Testis (tissue), 3 donors: Measurements from ENCODE around the gene CDKN1A. TPM values are rescaled to one million over a fixed set of nuclear protein-coding genes. Genes with fewer than 3 reads are reported as not detected.

ENCODE experiments used
- DNase-seq: peaks from one replicate; pipeline ENCODE4 v3.0.0-alpha.2; 2019
- H3K27ac ChIP-seq, 2 donors: fragments of 200-600 bp; sonication (generic); one replicate each; pipeline ENCODE4 v1.5.1; 2019
- H3K27me3 ChIP-seq: fragments of 200-600 bp; sonication (generic); one replicate; pipeline ENCODE4 v1.5.1; 2019
- H3K36me3 ChIP-seq: fragments of 200-600 bp; sonication (generic); one replicate; pipeline ENCODE4 v1.5.1; 2017; ENCODE audit warnings: low read depth; ENCODE audit errors: missing control alignments
- H3K4me1 ChIP-seq: fragments of 200-600 bp; sonication (generic); one replicate; pipeline ENCODE4 v1.5.1; 2019
- H3K4me3 ChIP-seq, 2 donors: fragments of 200-600 bp; sonication (generic); one replicate each; pipeline ENCODE4 v1.5.1; 2017 to 2019
- H3K9me3 ChIP-seq: fragments of 200-600 bp; sonication (generic); one replicate; pipeline ENCODE4 v1.5.1; 2017
- POLR2A ChIP-seq: fragments of 450-650 bp; IDR thresholded peaks from one replicate; pipeline ENCODE4 v1.6.1; 2017; ENCODE audit warnings: antibody characterized with exemption, mild to moderate bottlenecking, moderate library complexity
- WGBS, 2 donors: methylation state at CpG; one replicate each; pipeline ENCODE4 v1.1.5; 2018; 5-methylcytosine and 5-hydroxymethylcytosine counted together
- intact Hi-C: fragments of 100-400 bp; cut with DNase I; formaldehyde crosslinking; loops from one replicate; pipeline ENCODE4 v1.15.1; 2023; ENCODE audit warnings: low total_unique reads
- polyA plus RNA-seq: library from polyadenylated mRNA; stranded (reverse); fragments of 350-450 nt; fragmentation: Illumina TruSeq; extraction: RNeasy Lipid Tissue Mini Kit (QIAGEN cat#74804); gene quantifications from one replicate; pipeline ENCODE4 v1.2.3, GENCODE V29; 2014; ENCODE audit warnings: low read depth, low replicate concordance; ENCODE audit not compliant: insufficient read depth
- total RNA-seq, 2 donors: library from RNA; depleted of rRNA; stranded (reverse); fragments of >200 nt; gene quantifications; one replicate each; pipeline ENCODE4 v1.2.3, GENCODE V29; 2016
- TF ChIP-seq, protein P1 (sequence below), 3 experiments: fragments of 450-650 bp in 2 of 3; fragments of 200-600 bp in 1 of 3; sonication (generic) in 1 of 3; IDR thresholded peaks; one replicate each; pipeline ENCODE4 v1.5.1; 2016 to 2019; ENCODE audit warnings: antibody characterized with exemption in 3 of 3, mild to moderate bottlenecking in 2 of 3, moderate library complexity in 1 of 3

CDKN1A gene
- total and polyA plus RNA-seq, 3 donors from 2014 or later, result 64.2 to 154 (median 154) TPM

DNA sequence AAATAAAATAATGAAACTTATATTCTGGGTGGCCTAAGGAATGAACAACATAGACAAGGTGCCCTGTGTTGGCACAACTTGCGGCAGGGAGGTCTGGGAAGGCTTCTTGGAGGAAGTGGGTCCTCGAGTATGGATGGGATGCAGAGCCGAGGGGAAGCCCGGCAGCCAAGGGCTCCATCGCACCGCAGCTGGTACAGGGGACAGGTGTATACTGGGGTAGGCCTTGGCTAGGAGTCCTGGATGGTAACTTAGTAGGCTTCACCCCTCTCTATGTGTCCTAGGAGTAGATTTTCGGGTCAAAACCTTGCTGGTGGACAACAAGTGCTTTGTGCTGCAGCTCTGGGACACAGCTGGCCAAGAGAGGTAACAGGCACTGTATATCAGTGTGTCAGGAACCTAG lies 47.1 kb downstream of the CDKN1A start:
- no peaks in the 10 kb centered on the region for H3K9me3 ChIP-seq
- TF ChIP-seq, protein P1, sequence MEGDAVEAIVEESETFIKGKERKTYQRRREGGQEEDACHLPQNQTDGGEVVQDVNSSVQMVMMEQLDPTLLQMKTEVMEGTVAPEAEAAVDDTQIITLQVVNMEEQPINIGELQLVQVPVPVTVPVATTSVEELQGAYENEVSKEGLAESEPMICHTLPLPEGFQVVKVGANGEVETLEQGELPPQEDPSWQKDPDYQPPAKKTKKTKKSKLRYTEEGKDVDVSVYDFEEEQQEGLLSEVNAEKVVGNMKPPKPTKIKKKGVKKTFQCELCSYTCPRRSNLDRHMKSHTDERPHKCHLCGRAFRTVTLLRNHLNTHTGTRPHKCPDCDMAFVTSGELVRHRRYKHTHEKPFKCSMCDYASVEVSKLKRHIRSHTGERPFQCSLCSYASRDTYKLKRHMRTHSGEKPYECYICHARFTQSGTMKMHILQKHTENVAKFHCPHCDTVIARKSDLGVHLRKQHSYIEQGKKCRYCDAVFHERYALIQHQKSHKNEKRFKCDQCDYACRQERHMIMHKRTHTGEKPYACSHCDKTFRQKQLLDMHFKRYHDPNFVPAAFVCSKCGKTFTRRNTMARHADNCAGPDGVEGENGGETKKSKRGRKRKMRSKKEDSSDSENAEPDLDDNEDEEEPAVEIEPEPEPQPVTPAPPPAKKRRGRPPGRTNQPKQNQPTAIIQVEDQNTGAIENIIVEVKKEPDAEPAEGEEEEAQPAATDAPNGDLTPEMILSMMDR (IDR thresholded peaks at IDR 0.05), result no peak
- no peak for TF ChIP-seq POLR2A
- peaks cover 3% of the 10 kb centered on the region for H3K4me1 ChIP-seq
- no peaks in the 10 kb centered on the region for H3K27me3 ChIP-seq
- intact Hi-C loops, result no loop called here
- H3K36me3 ChIP-seq, result no peaks in the 10 kb centered on the region
- no peak overlapping the region for H3K4me3 ChIP-seq
- no peak for DNase-seq
- H3K27ac ChIP-seq, result no peak overlapping the region
- WGBS, 2 donors, result 78 to 84% methylated on average over 7 of the region's 7 CpGs

DNA sequence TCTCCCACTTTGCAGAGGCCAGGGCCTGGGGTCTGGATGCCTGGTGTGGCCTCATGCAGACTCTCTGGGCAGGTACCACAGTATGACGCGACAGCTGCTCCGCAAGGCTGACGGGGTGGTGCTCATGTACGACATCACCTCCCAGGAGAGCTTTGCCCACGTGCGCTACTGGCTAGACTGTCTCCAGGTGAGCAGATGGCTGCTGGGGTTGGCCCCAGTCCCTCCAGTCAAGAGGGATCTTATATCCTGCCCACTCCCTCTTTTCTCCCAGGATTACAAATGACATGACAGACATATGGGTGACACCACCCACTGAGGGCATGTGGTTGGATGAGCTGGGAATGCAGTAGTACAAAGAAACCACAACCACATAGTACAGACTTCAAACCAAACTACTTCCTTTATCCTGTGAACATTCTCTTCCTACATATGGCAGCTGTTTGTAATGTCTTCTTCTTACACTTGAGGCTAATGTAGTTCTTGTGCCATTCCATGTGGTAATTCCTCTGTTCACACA lies 49.0 kb downstream of the CDKN1A start:
- no peak overlapping the region for H3K27ac ChIP-seq
- no peaks in the 10 kb centered on the region for H3K27me3 ChIP-seq
- no peaks in the 10 kb centered on the region for H3K36me3 ChIP-seq
- peaks cover 3% of the 10 kb centered on the region for H3K4me1 ChIP-seq
- intact Hi-C loops, result no loop called here
- DNase-seq, result no peak
- TF ChIP-seq, protein P1 (IDR thresholded peaks at IDR 0.05), result no peak
- TF ChIP-seq POLR2A, result no peak
- WGBS, 2 donors, result 96 to 98% methylated on average over 6 to 7 of the region's 7 CpGs
- H3K4me3 ChIP-seq, result no peak overlapping the region
- no peaks in the 10 kb centered on the region for H3K9me3 ChIP-seq

DNA sequence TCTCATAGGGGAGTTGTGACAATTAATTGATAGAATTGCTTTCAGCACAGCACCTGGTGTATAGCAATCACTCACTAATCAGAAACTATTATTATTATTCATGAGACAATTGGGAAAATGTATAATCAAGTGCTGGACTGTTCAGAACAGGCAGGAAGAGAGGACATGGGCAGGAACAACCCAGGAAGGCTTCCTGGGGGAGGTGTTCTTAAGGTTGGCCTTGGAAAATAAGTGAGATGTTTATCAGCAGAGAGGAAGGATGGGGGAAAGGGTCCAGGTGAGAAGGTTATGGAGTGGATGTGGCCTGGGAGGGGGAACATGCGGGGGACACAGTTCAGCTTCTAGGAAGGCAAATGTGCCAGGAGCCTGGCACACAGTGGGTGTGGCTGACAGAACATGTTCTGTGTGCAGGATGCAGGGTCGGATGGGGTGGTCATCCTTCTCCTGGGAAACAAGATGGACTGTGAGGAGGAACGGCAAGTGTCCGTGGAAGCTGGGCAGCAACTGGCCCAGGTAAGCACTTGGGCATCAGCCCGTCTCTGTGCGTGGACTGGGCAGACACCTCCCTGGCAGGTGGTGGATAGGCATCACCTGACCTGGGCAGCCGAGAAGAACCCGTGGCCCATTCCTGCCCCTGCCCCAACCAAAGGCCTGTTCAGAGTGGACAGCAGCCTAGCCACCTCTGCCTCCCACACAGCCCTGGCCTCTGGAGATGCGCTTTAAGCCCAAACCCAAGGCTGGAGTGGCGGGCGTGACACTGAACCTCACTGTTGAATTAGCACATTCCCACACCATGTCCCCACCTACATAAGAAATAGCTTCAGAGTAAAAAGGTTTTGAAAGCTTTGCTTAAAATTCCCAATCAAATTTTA lies 50.0 kb downstream of the CDKN1A start:
- TF ChIP-seq, protein P1 (IDR thresholded peaks at IDR 0.05), result no peak
- TF ChIP-seq POLR2A, result no peak
- no peaks in the 10 kb centered on the region for H3K27me3 ChIP-seq
- no peaks in the 10 kb centered on the region for H3K9me3 ChIP-seq
- no peak overlapping the region for H3K27ac ChIP-seq
- H3K4me3 ChIP-seq, result no peak overlapping the region
- no peak for DNase-seq
- H3K36me3 ChIP-seq, result no peaks in the 10 kb centered on the region
- WGBS, 2 donors, result 74 to 83% methylated on average over 9 to 11 of the region's 11 CpGs
- intact Hi-C loops, result no loop called here
- peaks cover 3% of the 10 kb centered on the region for H3K4me1 ChIP-seq

DNA sequence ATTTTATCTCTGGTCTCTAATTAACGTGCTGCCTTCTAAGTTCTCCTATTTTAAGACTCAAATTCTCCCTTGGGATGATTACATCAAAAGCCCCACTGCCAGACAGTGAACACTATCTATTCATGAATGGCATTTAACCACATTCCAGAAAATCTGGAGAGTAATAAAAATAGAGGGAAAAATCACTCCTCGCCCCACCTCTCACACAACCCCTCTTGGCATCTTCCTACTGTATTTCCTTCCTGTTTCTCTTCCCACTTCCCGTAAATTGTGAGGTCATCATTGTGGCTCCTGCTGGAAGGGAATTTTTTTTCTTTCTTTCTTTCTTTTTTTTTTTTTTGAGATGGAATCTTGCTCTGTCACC lies 50.6 kb downstream of the CDKN1A start:
- WGBS, 2 donors, result 42 to 50% methylated on average over 3 of the region's 3 CpGs
- H3K27ac ChIP-seq, result no peak overlapping the region
- no peak for DNase-seq
- H3K9me3 ChIP-seq, result no peaks in the 10 kb centered on the region
- no peak for TF ChIP-seq POLR2A
- TF ChIP-seq, protein P1 (IDR thresholded peaks at IDR 0.05), result no peak
- intact Hi-C loops, result no loop called here
- H3K4me3 ChIP-seq, result no peak overlapping the region
- H3K36me3 ChIP-seq, result no peaks in the 10 kb centered on the region
- H3K4me1 ChIP-seq, result peaks cover 3% of the 10 kb centered on the region
- no peaks in the 10 kb centered on the region for H3K27me3 ChIP-seq
